Adrenal gland (tissue), 5 donors: ENCODE measurements around the gene GPR179.

Experiments used
- CTCF ChIP-seq, 6 experiments: fragments of 450-650 bp in 4 of 6; fragments of 200-600 bp in 2 of 6; sonication (generic) in 1 of 6; IDR thresholded peaks; 1 replicate in 5 of 6; 2 replicates in 1 of 6; pipeline versions ENCODE4 v1.5.1 to v1.8.0; 2016 to 2021; ENCODE audit warnings: antibody characterized with exemption in 6 of 6, mild to moderate bottlenecking in 2 of 6, moderate library complexity in 1 of 6
- POLR2A ChIP-seq, 2 donors: fragments of 450-650 bp; IDR thresholded peaks; one replicate each; pipeline ENCODE4 v1.6.1; 2017; ENCODE audit warnings: antibody characterized with exemption in 2 of 2, mild to moderate bottlenecking in 2 of 2, moderate library complexity in 1 of 2
- donor health status: DM: no; HTN: no; CAD: no.

- no peak for TF ChIP-seq POLR2A (IDR thresholded peaks at IDR 0.05)
- TF ChIP-seq CTCF (IDR thresholded peaks at IDR 0.05): no peak
These were observed 13.8 kb upstream of the GPR179 start for GRCh38 chr17:38357486-38358123.
